K562 (cell line): ENCODE data around the gene SNX27.

Source experiments
- DNMT1 ChIP-seq: fragments of 450-650 bp; IDR thresholded peaks from 2 replicates; pipeline ENCODE4 v1.6.1; 2016; ENCODE audit warnings: antibody characterized with exemption, mild to moderate bottlenecking
- HDAC6 ChIP-seq: IDR thresholded peaks from 2 replicates; pipeline ENCODE4 v1.6.1; 2012; ENCODE audit warnings: low read depth, mild to moderate bottlenecking, control low read depth, inconsistent platforms, low read length, moderate library complexity
- ILF3 ChIP-seq: fragments of 450-650 bp; IDR thresholded peaks from 2 replicates; pipeline ENCODE4 v1.6.1; 2018; ENCODE audit warnings: antibody characterized with exemption, mild to moderate bottlenecking, moderate library complexity, borderline replicate concordance
- JUN ChIP-seq, 2 experiments: sonication (generic) in 1 of 2; formaldehyde crosslinking in 1 of 2; IDR thresholded peaks; 2 replicates each; pipeline versions ENCODE4 v1.6.1 to v1.8.0; 2012 to 2022; ENCODE audit warnings: borderline replicate concordance in 2 of 2, mild to moderate bottlenecking in 2 of 2, improper control_type of control experiment in 1 of 2, low read depth in 1 of 2, low read length in 1 of 2, missing genetic modification reagents in 1 of 2
- POLR2A ChIP-seq: fragments of 450-650 bp; conservative IDR thresholded peaks from 2 replicates; pipeline ENCODE4 v1.6.1; 2016
- ZNF282 ChIP-seq: sonication (generic); formaldehyde crosslinking; IDR thresholded peaks from 2 replicates; pipeline ENCODE4 v1.8.1; 2023; ENCODE audit warnings: missing genetic modification reagents
- TF ChIP-seq, protein P1 (sequence below), 3 experiments: IDR thresholded peaks in 2 of 3; conservative IDR thresholded peaks in 1 of 3; 2 replicates each; pipeline ENCODE4 v1.5.1; 2011 to 2012; ENCODE audit warnings: low read length in 3 of 3, mild to moderate bottlenecking in 3 of 3, control low read depth in 2 of 3, improper control_type of control experiment in 1 of 3, inconsistent platforms in 1 of 3, low read depth in 1 of 3, mixed read lengths in 1 of 3, moderate library complexity in 1 of 3; ENCODE audit not compliant: insufficient read depth in 2 of 3
- TF ChIP-seq, protein P2 (sequence below), 2 experiments: fragments of 450-650 bp in 1 of 2; sonication (generic) in 1 of 2; formaldehyde crosslinking; conservative IDR thresholded peaks; 2 replicates each; pipeline versions ENCODE4 v1.4.0 to v1.8.1; 2020 to 2022; ENCODE audit warnings: mild to moderate bottlenecking in 1 of 2, missing genetic modification reagents in 1 of 2

DNA sequence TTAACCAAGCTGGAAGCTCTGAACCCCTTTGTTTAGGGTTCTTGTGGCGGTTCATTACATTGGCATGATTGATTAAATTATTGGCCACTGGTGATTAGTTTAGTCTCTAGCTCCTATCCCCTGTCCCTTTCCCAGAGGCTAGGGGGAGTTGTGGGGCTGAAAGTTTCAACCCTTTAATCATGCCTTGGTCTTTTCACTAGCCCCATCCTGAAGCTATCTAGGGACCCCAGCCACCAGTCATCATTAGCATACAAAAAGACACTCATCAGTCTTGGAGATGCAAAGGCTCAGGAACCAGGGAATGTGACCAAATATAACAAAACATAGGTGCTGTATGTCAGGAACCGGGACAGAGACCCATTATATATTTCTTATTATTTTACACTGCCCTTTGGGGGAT lies 34.7 kb upstream of the SNX27 start:
- TF ChIP-seq JUN (IDR thresholded peaks at IDR 0.05; ENCODE audit: borderline replicate concordance, low read depth, low read length) (no peak), JUN (CRISPR knock-in tag; IDR thresholded peaks at IDR 0.05; ENCODE audit: borderline replicate concordance) (no peak), POLR2A (no peak), DNMT1 (no peak), ZNF282 (CRISPR knock-in tag) (no peak), ILF3 (no peak), HDAC6 (no peak)
- TF ChIP-seq, protein P1, sequence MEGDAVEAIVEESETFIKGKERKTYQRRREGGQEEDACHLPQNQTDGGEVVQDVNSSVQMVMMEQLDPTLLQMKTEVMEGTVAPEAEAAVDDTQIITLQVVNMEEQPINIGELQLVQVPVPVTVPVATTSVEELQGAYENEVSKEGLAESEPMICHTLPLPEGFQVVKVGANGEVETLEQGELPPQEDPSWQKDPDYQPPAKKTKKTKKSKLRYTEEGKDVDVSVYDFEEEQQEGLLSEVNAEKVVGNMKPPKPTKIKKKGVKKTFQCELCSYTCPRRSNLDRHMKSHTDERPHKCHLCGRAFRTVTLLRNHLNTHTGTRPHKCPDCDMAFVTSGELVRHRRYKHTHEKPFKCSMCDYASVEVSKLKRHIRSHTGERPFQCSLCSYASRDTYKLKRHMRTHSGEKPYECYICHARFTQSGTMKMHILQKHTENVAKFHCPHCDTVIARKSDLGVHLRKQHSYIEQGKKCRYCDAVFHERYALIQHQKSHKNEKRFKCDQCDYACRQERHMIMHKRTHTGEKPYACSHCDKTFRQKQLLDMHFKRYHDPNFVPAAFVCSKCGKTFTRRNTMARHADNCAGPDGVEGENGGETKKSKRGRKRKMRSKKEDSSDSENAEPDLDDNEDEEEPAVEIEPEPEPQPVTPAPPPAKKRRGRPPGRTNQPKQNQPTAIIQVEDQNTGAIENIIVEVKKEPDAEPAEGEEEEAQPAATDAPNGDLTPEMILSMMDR (IDR thresholded peaks at IDR 0.05 in 2 of 3, conservative IDR thresholded peaks at IDR 0.05 in 1 of 3; ENCODE audit: insufficient read depth in 2 of 3, low read depth in 1 of 3, low read length in 3 of 3): no peak
- TF ChIP-seq, protein P2, sequence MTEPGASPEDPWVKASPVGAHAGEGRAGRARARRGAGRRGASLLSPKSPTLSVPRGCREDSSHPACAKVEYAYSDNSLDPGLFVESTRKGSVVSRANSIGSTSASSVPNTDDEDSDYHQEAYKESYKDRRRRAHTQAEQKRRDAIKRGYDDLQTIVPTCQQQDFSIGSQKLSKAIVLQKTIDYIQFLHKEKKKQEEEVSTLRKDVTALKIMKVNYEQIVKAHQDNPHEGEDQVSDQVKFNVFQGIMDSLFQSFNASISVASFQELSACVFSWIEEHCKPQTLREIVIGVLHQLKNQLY (CRISPR knock-in tag; conservative IDR thresholded peaks at IDR 0.05): no peak
